Fibroblast of the conjunctiva (primary cell): ENCODE measurements around the gene AKAP6.

Experiments
- DNase-seq: peaks from one replicate; pipeline ENCODE4 v3.0.0-alpha.2; 2010; ENCODE audit warnings: low read depth

AKAP6 gene

DNA sequence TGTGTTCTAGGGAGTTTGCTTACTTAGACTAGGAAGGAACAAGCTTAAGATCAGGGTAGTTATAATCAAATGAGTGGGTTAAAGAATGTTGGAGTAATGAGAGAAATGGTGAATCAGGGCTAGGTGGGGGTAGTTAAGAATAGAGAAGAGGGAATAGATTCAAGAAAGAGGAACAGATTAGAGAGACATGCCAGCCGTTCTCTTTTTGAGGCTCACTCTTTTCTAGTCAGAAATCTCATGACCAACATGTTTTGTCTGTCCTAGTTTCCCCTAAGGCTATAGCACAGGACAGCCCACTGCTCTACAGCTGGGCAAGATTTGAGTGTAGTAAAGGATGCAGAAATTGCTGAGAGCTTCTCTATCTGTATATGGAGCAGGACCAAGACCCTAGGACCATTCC lies 258.4 kb downstream of the AKAP6 start:
- no peak for DNase-seq

DNA sequence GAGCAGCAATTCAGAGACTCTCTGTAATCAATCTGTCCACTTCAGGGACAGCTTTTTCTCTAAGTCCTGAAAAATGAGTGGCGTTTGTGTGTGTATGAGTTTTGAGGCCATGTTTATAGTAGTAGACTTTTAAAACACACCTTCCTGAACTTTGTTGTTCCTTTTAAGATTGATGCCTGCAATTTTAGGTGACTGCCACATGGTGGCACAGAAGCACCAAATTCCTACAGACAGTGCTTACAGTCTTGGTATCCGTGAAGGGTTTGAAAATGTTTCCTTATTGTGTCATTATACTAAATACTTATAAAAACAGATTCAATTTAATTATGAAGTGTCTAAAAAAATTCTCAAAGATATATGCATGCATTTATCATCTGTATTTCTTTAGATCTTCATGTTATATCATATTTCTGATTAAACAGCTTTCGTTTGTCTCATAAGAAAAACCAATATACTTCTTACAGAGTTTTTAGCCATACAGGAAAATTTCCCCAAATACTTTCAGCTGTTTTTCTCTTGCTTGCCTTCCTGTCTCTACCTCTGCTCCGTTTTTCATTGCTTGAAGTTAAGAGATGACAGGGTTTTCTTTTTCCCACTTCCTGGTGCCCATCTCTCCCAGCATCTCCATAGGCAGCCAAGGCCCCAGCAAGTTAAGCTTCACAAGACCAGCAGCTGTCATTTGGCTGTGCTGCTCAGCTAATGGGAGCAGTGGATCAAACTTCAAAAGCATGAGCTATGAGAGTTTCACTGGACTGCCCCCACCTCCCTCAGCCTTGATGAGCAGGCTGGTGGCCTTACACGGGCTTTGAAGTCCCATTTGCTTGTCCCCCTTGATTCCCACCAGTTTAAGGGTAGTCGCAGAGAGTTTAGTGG lies 259.6 kb downstream of the AKAP6 start:
- peak; percentile 56 for DNase-seq

DNA sequence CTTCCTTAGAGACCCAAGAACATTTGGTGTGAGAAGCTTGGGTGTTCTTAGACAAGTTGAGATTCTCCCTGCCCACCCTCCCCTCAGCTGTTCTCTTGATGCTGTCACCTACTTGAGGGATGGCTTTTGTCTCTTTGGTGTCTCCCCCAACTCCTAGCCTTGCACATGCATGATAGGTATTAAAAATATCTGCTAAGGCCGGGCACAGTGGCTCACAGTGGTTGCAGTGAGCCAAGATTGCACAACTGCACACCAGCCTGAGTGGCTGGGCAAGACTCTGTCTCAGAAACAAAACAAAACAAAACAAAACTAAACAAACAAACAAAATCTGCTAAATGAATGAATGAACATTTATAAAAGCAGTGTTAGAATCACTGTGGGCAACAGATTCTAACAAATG lies 261.1 kb downstream of the AKAP6 start:
- no peak for DNase-seq

DNA sequence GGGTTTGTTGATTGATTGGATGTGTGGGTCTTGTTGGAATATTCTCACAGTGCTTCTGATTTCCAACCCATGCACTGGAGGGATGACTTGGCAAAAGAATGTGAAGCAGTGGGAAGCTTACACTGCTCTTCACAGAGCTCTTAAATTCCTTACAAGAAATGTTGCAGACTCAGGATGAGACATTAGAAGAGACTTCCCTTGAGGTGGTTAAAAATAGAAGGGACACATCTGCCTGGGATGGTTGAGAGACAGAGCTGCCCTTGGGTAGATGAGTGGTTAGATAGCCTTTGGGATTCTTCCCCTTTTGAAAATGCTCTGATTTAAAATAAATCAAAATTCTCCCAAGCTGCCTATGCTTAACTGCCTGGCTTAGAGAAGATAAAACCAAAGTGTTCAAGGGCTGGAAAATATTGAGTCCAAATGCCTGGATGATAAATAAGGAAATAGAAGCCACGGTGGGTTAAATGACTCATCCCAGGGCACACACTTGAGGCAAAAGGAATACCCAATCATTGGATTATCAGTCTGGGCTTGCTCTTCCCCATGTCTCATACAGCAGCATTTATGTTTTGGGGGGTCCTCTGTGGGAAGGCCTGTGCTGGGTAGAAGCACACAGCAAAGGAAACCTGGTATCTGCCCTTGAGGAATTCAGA lies 264.3 kb downstream of the AKAP6 start:
- DNase-seq, result no peak

DNA sequence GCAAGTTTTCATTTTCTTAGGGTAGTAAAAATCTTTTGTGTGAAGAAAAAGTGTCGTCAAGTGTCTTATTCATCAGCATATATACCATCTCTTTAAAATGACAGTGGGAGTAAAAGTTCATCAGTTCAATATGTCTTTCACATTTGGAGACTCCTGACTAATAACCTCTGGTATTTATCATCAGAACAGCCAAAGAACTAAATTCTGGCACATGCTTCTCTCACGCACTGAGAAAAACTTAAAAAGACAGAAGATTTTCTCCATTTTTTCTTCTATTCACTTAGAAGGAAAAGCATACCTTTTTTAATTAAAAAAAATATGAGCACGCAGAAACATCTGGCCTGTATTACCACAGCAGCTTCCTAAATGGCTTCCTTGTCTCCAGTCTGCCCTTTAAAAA lies 265.7 kb downstream of the AKAP6 start:
- peak; percentile 49 for DNase-seq

DNA sequence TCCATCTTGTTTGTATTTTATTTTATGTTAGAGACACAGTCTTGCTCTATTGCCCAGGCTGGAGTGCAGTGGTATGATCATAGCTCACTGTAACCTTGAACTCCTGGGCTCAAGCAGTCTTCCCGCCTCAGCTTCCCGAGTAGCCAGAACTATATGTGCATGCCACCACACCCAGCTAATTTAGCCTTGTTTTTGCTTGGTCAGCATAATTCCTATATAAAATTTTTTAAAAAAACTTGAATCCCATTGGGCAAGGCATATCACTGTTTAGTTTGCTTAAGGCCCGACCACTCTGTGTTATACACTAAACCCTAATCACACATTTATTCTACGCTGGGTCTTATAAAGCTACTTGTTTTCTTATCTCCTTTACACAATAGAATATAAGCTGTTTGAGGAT lies 266.4 kb downstream of the AKAP6 start:
- DNase-seq, result no peak

DNA sequence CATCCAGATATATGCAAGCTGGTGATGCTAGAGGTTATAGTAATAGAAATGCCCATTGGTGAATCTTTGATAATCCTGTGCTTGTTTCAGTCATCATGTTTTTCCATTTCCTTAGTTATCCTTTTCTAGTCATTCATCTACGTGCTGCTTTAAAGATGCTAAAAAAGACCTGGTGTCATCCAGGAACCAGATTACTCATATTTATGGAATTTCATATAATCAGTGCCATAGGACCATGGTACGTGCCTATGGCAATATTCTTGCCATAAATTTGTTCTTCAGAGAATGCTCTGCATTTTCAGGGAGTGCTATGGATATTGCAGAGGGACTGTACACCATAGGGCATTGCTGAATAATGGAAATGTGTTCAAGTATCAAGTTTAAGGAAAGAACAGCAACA lies 267.3 kb downstream of the AKAP6 start:
- no peak for DNase-seq

DNA sequence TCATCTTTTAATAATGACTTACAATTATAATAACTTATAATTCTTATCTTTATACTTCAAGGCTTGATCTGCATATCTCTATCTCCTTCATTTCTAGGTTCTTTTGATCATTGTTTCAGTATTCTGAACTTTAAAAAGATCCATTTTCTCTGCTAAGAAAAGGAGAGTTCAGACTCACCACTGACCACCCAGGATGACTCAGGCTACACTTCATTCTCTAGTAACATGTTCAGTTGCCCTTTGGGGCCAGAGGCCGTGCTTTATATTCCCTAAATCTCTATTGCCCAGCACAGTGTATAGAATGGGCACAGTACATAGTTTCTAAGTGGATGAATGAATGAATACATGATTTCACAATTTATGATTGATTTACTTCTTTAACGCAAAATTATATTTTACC lies 268.7 kb downstream of the AKAP6 start:
- DNase-seq, result no peak

DNA sequence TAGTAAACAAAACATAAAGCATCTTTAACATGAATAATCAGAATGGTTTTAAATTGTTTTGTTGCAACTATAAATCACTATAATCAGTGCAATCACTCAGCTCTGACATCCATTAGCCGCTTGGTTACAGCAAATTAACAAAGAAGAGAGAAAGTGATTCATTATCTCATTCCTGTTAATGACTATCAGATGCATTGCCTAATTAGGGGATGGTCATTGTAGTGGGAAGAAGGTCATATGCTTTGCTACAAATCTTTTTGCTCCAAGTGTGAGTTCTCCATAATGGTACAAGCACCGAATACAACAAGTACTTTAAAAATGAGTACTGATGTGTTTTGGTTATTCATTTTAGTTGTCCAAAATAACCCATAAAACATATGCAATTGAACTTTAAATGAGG lies 272.0 kb downstream of the AKAP6 start:
- no peak for DNase-seq

DNA sequence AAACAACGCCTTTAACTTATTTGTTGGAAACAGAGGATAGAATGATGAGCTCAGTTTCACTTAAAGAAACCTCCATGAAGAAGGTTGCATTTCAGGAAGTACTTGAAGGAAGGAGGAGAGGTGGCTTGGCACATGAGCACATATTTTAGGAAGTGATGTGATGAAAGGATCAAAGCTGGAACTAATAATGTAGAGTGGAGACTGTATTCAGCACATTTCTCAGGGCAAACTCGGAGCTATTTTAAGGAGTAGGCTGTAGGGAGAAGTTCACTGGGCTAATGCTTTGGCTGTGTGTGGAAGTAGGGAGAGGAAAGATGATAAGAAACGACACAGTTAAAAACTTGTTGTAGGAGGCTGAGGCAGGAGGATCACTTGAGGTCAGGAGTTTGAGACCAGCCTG lies 272.8 kb downstream of the AKAP6 start:
- DNase-seq, result no peak

DNA sequence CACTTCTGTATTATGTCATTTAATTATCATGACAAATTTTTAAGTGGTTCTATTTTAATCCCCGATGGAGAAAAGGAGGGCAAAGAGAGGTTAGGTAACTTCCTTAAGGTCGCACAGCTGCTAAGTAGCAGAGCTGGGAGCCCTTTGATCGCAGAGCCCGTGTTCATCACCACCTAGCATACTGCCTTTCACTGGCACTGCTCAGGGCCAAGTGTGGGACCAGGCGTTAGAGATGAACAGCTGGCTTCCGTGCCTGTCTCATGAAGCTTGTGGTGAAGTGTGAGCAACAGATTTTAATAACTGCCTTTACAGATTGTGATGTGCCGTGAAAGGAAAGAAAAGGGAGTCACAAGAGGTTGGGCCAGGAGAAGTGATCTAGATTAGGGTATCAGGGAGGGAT lies 273.6 kb downstream of the AKAP6 start:
- DNase-seq, result no peak

DNA sequence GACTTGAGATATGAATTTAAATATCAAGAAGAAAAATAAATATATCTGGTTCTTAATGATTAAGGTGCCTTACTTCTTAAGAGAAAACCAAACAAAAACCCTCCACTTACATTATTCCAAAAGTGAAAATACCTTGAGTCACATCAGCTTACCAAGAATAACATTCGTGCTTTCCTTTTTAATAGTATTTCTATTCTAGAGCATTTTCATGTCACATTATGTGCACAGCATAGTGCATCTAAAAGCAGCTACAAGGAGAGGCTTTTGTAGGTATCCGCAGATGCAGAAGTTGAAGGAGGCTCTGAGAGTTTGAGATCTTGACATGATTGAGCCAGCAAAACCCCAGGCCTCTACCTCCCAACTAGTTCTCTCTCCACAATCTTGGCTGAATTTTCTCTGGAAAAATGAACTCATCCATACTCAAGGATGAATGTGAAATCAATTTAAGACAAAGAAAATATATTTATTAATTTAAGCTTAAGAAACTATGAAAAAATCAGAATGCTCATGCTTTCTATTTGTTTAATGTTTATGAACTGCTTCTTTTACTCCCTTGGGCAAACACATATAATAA lies 275.0 kb downstream of the AKAP6 start:
- no peak for DNase-seq

DNA sequence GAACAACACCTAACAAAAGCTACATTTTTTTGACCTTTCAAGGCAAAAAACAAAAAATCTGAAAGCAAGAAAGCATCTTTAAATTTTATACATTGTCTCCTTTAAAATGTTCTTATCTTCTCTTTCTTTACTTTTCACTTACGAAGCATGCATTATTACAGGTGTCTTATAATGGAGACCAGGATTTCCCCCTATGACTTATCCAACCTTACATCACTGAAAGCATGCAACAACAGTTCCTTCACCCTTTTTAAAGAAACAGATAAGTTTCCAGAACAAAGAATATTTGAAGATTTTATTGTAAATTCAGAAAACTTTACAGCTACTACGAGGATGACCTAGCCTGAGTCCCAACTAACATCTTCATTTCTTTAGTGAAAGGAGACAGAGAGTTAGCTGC lies 277.2 kb downstream of the AKAP6 start:
- no peak for DNase-seq

DNA sequence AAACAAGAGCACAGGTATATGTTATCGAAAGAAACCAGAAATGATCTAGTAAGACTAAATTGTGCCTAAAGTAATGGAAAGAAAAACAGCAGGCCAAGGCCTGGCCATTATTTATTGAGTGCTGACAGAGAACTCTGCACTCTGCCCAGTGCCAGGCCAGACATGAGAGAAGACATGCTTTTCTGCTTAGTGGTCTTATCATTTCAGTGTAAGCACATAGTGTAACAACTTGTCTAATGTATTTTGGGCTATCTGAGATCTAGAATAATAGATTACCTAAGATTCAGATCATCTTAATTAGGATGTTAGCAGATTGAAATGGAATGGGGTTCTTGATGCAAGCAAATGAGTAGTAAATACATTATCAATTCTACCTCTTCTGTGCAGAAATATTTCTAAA lies 278.3 kb downstream of the AKAP6 start:
- no peak for DNase-seq

DNA sequence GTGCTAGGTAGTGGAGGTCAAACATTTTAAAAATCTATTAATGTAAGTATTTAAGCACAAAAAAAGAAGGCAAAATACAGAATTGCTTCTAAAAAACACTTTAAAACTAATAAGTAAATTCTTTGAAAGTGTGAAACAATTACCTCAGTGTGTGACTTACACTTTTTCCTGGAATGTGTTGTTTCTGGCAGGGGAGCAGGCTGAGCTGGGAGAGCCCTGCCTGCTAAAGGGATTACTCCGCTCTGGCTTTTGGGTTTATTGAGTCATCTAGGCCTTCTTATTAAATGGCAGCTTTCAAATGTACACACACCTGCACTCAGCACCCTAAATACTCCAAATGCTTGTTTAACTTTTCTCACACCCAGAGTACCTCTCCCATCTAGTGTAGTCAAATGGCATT lies 279.8 kb downstream of the AKAP6 start:
- no peak for DNase-seq

DNA sequence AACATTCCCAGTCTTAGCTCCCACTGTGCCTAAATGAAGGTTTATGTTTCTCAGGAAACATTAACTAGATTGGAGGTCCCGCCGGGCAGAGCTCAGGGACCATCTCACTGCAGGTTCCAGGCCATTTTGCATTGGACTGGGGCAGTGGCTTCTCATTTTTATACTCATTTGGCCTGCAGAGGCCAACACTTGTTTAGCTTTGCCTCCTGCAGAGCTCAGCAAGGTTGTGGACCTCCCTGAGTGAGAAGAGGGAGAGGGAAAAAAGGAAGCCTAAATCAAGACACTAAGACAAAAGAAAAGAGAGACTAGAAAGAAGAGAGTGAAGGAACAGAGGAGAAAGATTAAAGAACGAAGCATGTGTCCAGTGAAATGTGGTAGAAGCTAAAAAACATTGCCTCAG lies 280.3 kb downstream of the AKAP6 start:
- DNase-seq, result no peak

DNA sequence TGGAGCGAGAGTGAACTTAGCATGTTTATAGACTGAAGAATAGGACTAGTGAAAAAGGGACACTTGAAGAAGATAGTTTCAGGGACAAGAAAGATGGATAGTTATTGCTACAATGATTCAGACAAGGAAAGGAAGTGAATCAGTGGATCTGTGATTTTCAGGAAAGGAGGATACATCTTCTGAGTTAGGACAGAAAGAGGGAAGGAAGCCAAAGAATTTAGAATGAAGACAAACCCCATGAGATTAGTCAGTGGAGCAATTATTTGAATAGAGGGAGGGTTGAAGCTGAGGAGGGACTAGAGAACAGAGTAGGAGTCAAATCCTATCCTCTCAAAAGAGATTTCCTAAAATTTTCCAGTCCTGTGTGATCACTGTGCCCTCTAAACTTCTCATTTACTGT lies 282.7 kb downstream of the AKAP6 start:
- peak; percentile 46 for DNase-seq

DNA sequence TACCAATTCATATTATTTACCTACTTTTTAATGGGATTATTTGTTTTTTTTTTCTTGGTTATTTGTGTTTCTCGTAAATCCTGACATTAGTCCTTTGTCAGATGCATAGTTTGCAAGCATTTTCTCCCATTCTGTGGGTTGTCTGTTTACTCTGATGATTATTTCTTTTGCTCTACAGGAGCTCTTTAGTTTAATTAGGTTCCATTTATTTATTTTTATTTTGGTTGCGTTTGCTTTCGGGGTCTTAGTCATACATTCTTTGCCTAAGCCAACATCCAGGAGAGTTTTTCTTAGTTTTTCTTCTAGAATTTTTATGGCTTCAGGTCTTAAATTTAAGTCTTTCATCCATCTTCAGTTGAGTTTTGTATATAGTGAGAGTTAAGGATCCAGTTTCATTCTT lies 289.9 kb downstream of the AKAP6 start:
- no peak for DNase-seq

DNA sequence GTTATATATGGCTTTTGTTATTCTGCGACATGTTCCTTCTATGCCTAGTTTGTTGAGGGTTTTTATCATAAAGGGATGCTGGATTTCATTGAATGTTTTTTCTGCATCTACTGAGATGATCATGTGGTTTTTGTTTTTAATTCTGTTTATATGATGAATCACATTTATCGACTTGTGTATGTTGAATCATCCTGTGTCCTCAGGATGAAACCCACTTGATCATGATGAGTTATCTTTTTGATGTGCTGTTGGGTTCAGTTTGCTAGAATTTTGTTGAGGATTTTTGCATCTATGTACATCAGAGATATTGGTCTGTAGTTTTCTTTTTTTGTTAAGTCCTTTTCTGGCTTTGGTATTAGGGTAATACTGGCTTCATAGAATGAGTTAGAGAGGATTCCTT lies 291.2 kb downstream of the AKAP6 start:
- no peak for DNase-seq

DNA sequence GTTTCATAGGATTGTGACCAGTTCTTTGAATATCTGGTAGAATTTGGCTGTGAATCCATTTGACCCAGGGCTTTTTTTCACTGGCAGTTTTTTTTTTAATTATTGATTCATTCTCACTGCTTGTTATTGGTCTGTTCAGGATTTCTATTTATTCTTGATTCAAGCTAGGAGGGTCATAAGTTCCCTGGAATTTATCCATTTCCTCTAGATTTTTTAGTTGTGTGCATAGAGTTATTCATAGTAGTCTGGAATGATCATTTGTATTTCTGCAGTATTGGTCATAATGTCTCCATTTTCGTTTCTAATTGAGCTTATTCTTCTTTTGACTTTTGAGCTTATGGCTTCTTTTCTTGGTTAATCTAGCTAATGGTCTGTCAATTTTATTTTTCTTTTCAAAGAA lies 291.6 kb downstream of the AKAP6 start:
- no peak for DNase-seq

DNA sequence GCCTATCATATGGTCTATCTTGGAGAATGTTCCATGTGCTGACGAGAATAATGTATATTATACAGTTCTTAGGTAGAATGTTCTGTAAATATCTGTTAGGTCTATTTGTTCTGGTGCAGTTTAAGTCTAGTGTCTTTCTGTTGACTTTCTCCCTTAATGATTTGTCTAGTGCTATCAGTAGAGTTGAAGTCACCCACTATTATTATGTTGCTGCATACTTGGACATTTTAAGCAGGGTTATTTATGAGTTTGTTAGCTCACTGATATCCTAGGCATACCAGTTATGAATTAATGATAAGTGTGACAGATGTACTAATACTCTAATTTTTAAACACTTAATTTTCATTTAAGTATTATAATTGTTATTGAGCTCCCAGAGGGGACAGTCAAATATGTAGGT lies 292.5 kb downstream of the AKAP6 start:
- no peak for DNase-seq

DNA sequence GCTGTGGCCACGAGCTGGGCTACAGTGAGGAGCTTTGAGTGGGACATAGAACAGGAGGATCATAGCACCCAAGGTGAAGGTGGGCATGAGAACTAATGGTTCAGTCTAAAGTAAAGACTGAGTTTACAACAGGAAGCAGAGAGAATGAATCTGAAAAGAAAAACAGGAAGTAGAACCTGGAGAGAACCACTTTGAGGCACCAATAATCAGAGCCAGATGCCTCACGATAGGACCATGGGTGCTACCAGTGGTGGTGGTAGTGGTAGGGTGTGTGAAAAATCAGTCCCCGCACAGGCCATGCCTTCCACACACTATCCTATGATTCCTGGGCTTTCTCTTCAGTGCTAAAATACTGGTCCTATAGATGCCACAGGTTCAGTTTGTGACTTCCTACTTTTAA lies 293.6 kb downstream of the AKAP6 start:
- no peak for DNase-seq

DNA sequence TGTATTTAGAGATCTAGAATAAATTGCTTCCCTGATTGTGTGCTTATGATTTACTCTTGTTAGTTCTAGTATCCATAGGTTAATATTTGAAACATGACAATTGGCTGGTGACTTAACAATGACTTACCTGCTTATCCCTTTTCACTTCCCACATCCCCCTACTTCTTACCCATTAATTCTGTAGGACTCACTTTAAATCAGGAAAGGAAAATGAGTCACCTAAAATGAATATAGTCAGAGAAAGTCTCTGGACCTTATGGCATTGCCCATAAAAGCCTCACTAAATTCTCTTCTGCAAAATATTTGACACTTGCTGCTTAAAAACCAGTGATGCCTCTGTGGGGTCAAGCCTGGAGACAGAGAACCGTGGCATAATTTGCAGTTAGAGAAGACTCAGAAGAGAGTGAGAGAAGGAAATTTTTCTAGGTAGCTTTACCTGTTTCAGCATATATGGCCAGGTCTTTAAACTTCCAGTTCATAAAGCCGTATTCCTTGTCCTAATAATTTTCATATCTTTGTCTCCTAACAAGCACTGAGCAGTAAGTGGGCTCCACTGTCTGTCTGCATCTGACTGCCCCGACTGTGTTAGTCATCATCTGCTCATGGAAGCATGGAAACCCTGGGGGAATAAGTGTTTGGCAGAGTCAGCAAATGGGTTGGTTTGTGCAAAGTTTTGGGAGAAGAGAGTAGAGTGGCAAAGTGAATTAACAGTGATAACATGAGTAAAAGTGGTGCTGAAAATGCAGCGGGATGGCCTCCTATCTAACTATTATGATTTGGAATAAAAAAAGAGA lies 294.4 kb downstream of the AKAP6 start:
- DNase-seq, result peak; percentile 9
